ENCODE results near the gene UGT1A8.

UGT1A8 gene

GRCh38 chr2:233822101-233822771 is 204.8 kb downstream of the UGT1A8 start:
- no peak for DNase-seq
